ENCODE results near the gene MAP2K1.

DNA sequence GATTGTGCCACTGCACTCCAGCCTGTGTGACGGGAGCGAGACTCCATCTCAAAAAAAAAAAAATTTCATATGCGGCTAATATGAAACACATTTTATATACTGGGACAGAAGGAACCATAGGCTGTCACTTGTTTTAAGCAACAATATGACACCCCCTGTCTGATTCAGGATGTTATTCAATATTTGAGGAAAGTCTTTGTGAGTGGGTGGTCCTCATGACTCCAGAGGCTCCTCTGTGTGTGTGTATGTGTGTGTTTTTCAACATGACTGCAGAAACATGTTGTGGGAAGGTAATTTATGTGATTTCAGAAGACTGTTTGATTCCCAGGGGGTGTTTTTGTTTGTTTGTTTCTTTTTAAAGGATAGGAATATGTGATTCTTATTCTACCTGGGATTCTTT lies 32.8 kb downstream of the MAP2K1 start:
- TF ChIP-seq, protein P1, sequence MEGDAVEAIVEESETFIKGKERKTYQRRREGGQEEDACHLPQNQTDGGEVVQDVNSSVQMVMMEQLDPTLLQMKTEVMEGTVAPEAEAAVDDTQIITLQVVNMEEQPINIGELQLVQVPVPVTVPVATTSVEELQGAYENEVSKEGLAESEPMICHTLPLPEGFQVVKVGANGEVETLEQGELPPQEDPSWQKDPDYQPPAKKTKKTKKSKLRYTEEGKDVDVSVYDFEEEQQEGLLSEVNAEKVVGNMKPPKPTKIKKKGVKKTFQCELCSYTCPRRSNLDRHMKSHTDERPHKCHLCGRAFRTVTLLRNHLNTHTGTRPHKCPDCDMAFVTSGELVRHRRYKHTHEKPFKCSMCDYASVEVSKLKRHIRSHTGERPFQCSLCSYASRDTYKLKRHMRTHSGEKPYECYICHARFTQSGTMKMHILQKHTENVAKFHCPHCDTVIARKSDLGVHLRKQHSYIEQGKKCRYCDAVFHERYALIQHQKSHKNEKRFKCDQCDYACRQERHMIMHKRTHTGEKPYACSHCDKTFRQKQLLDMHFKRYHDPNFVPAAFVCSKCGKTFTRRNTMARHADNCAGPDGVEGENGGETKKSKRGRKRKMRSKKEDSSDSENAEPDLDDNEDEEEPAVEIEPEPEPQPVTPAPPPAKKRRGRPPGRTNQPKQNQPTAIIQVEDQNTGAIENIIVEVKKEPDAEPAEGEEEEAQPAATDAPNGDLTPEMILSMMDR (IDR thresholded peaks at IDR 0.05): no peak
- TF ChIP-seq POLR2A (IDR thresholded peaks at IDR 0.05): no peak
